DMS53 (cell line): ENCODE measurements around the gene PLPPR4.

Source experiments
- DNase-seq: peaks from one replicate; lab custom pipeline; 2025; lab: John Stamatoyannopoulos, UW

PLPPR4 gene

DNA sequence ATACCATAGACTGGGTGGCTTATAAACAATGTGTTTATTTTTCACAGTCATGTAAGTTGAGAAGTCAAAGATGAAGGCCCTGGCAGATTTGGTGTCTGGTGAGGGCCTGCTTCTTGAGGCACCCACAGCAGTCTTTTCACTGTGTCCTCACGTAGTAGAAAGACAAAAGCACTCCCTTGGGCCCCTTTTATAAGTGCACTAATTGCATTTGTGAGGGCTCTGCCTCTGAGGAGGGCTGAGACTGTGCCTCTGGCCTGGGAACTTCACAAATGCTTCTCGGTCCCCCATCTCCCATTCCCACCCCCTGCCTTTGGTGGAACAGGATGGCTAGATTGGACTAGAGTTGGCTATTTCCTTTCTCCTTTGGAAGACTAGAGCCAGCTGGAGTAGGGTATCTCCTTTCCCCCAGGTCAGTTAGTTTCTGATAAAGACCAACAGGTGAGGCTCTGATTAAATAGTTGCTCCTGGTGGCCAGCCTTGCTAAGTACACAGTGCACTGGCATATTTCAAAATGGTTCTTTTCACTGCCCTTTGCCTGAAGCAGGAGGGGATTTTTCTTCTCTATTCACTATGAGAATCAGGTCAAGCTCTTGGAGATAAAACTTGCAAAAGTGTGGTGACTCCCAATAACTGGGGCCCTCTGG is 82.9 kb downstream of the PLPPR4 start:
- peak; percentile 35 for DNase-seq

DNA sequence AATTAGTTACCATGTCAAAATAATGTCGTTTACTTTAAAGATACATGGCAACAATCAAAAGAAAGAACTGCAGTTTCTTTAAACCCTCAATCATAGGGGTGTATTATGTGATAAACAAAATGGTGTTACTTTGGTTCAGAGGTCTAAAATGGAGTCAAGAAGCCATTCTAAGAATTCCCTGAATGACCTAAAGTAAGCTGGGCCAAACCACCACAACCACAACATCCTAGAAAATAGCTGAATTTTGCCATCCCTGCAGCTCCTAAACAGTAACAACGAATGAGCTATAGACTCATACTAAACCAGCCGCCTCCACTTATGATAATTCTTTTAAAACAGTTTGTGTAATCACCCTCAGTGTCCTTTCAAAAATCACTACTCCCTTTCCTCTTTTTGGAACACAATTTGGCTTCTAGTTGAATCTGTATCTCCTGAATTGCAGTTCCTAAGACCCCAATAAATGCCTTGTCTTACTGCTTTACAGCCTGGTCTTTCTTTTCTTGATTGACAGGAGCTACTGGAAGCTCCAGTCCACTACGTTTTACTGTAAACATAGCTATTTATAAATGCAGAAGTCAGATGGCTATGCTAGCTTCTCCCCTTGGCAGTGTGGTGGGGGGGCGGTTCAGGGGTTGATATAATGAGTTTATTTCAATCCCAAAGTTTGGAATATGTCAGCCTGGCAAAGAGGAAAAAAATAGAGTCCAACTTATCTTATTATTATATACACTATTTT is 84.3 kb downstream of the PLPPR4 start:
- no peak for DNase-seq

DNA sequence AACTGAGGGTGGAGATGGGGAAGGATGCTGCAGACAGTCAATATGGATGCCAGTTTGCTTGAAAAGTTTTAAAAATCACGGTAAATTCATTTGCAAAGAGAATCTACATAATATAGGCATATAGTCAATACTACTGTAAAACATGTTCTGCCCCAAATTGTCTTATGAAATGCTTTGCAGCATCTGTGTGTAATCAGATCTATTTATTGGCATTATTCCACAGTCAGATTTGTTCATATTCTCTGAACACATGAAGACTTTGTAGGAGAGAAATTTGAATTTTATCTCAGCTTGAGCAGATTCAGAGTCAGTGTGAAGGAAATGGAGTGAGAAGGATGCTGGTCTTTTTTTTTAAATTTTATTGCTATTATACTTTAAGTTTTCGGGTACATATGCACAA is 88.5 kb downstream of the PLPPR4 start:
- no peak for DNase-seq

GRCh38 chr1:99358770-99359169 is 94.5 kb downstream of the PLPPR4 start:
- DNase-seq = no peak
